Lung (tissue), 12 donors: ENCODE measurements around the gene HSP90AA1. TPM values are rescaled to one million over a fixed set of nuclear protein-coding genes. Genes with fewer than 3 reads are reported as not detected.

Experiments used
- ATAC-seq: fragments of 200-7000 bp; cut with Tn5 transposase; one replicate; pipeline ENCODE4 v1.9.1; 2020; ENCODE audit warnings: moderate number of reproducible peaks; ENCODE audit not compliant: insufficient read depth, low FRiP score
- DNase-seq, 3 donors: peaks; one replicate each; pipeline ENCODE4 v3.0.0-alpha.2; 2013 to 2017
- H3K27ac ChIP-seq, 2 donors: one replicate each; pipeline ENCODE4 v1.5.1; 2013; ENCODE audit warnings: mild to moderate bottlenecking in 2 of 2, moderate library complexity in 2 of 2, control low read depth in 1 of 2, inconsistent platforms in 1 of 2, low read depth in 1 of 2, low read length in 1 of 2
- H3K27me3 ChIP-seq, 3 donors: one replicate each; pipeline ENCODE4 v1.5.1; 2013; ENCODE audit warnings: low read length in 2 of 3; ENCODE audit not compliant: control insufficient read depth in 3 of 3, insufficient read depth in 3 of 3
- H3K36me3 ChIP-seq, 4 donors: one replicate each; pipeline ENCODE4 v1.5.1; 2013; ENCODE audit warnings: low read length in 4 of 4, mild to moderate bottlenecking in 1 of 4, moderate library complexity in 1 of 4; ENCODE audit not compliant: control insufficient read depth in 4 of 4, insufficient read depth in 4 of 4
- H3K4me1 ChIP-seq, 5 donors: one replicate each; pipeline ENCODE4 v1.5.1; 2013; ENCODE audit warnings: low read length in 5 of 5, mild to moderate bottlenecking in 2 of 5, moderate library complexity in 1 of 5; ENCODE audit not compliant: control insufficient read depth in 5 of 5, insufficient read depth in 5 of 5
- H3K4me3 ChIP-seq: one replicate; pipeline ENCODE4 v1.5.1; 2013; ENCODE audit warnings: mild to moderate bottlenecking, control low read depth, moderate library complexity
- H3K9ac ChIP-seq, 2 donors: one replicate each; pipeline ENCODE4 v1.5.1; 2013; ENCODE audit warnings: low read length in 2 of 2, control low read depth in 1 of 2; ENCODE audit not compliant: insufficient read depth in 1 of 2
- H3K9me3 ChIP-seq, 4 donors: one replicate each; pipeline ENCODE4 v1.5.1; 2013; ENCODE audit warnings: low read length in 3 of 4, mild to moderate bottlenecking in 1 of 4, moderate library complexity in 1 of 4; ENCODE audit not compliant: control insufficient read depth in 4 of 4, insufficient read depth in 3 of 4
- CTCF ChIP-seq: IDR thresholded peaks from 2 replicates; pipeline ENCODE4 v1.5.1; 2012; ENCODE audit warnings: mild to moderate bottlenecking; ENCODE audit errors: control extremely low read depth, extremely low read depth
- WGBS, 2 donors: extraction: QIAGEN DNeasy Blood & Tissue Kit; methylation state at CpG; one replicate each; pipeline ENCODE4 v1.1.7; 2013; 5-methylcytosine and 5-hydroxymethylcytosine counted together
- polyA plus RNA-seq, 2 donors: library from polyadenylated mRNA; stranded (reverse); fragments of 200-250 nt; gene quantifications; one replicate each; pipeline ENCODE4 v1.2.1, GENCODE V29; 2013
- total RNA-seq, 2 donors: library from RNA; depleted of rRNA in 1 of 2; stranded (reverse); fragments of >200 nt in 1 of 2; gene quantifications; one replicate each; pipeline ENCODE4 v1.2.1, GENCODE V29; 2014 to 2021
- donor health status: control.
- donor health status: control.
- donor health status: Bipolar disorder and iron deficiency.
- donor health status: healthy.
- donor health status: DM: yes; HTN: yes; CAD: no.

HSP90AA1 gene
- total and polyA plus RNA-seq, 4 donors, result 187 to 1,106 (median 364) TPM

- H3K36me3 ChIP-seq, result peaks cover 38 to 62% (median 51%) of the 10 kb centered on the region in 4 donors
Observed at GRCh38 chr14:102081231-102082080, 5.4 kb downstream of the HSP90AA1 start.

DNA sequence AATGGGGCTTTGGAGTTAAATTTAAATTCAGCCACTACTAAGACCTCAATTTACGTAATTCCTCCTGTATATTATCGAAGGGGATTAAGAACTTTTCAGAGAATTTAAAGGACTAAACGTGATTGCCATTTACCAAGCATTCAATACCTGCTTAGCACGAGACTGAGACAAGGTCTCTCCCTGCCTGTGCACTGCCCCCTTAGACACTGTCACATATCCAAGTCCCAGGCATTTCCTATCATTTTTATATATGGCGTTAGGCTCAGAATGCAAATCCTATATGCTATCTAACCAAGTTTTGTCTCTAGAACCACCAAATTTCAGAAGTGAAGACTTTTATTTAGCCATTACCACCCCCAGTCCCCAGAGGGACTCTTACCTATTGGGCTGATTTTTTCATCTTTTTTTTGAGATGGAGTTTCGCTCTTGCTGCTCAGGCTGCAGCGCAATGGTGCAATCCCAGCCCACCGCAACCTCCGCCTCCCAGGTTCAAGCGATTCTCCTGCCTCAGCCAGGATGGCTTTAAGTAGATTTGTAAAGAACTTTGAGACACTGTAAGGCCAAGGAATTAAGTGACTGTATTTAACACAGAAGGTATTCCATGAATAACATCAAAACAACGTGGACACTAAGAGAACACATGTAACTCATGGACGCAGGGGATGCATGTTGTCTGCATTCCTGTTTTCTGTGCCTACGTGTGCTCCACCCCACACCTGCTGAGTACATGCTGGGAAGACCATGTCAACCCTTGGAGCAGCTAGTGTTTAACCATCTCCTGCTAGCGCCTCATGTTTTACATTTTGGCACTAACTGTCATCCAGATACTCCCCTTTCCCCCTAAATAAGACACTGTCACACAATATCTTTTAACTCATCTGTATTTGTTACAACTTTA, 6.4 kb downstream of the HSP90AA1 start:
- Histone ChIP-seq H3K9ac (no peak overlapping the region), H3K4me3 (no peak overlapping the region), H3K27ac (no peak overlapping the region), H3K9me3 (no peaks in the 10 kb centered on the region), H3K36me3 (peaks cover 35 to 58% (median 50%) of the 10 kb centered on the region in 4 donors), H3K4me1 (peaks cover 0 to 17% (median 8%) of the 10 kb centered on the region in 5 donors), H3K27me3 (no peaks in the 10 kb centered on the region)
- no peak for TF ChIP-seq CTCF
- WGBS, 2 donors, result 80 to 90% methylated on average over 14 of the region's 14 CpGs
- ATAC-seq (no peak), DNase-seq (no peak)

More at GRCh38 chr14:102081231-102082080, 5.4 kb downstream of the HSP90AA1 start:
- peaks cover 0 to 20% (median 14%) of the 10 kb centered on the region in 5 donors for H3K4me1 ChIP-seq
- no peak for ATAC-seq
- H3K27me3 ChIP-seq, result no peaks in the 10 kb centered on the region
- TF ChIP-seq CTCF, result no peak
- DNase-seq, result no peak
- 88 to 89% methylated on average over 7 of the region's 7 CpGs for WGBS, 2 donors
- H3K9me3 ChIP-seq, result no peaks in the 10 kb centered on the region
- H3K27ac ChIP-seq, result no peak overlapping the region
- no peak overlapping the region for H3K4me3 ChIP-seq
- no peak overlapping the region for H3K9ac ChIP-seq

DNA sequence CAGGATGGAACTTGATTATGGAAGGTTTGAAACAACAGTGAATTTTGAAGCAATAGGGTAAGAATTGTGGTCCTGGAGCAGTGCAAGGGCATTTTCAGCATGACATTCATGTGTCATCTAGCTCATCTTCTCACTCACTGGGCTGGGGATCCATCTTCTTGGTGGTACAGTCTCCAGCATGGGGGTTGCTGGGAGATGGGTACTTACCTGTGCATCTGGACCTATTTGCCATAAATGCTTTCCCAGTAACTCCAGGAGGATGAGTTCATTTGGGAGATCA, 7.2 kb downstream of the HSP90AA1 start:
- no peak for ATAC-seq
- H3K4me3 ChIP-seq, result no peak overlapping the region

More for the DNA sequence above, 7.2 kb downstream of the HSP90AA1 start:
- H3K36me3 ChIP-seq, result peaks cover 31 to 50% (median 44%) of the 10 kb centered on the region in 4 donors
- H3K4me1 ChIP-seq, result peaks cover 0 to 13% (median 0%) of the 10 kb centered on the region in 5 donors
- H3K9me3 ChIP-seq, result no peaks in the 10 kb centered on the region
- H3K27ac ChIP-seq, result no peak overlapping the region
- no peak overlapping the region for H3K9ac ChIP-seq
- H3K27me3 ChIP-seq, result no peaks in the 10 kb centered on the region
- no peak for DNase-seq
- TF ChIP-seq CTCF, result no peak
